Activated T-helper 9 cell treated with anti-CD3 and anti-CD28 coated beads, Interleukin-2, amount 50 U/mL, for 16 hours (primary cell): ENCODE results near the gene TMLHE.
"Not testable (repeated sequence)": the region's sequence is repeated elsewhere in the genome, so short reads cannot be mapped to it uniquely, and the experiment has no call there.

ENCODE experiments used
- DNase-seq: peaks from one replicate; pipeline ENCODE4 v3.0.0-alpha.2; 2020; ENCODE audit warnings: low read depth

The TMLHE gene

GRCh38 chrX:155491421-155491820 is 121.3 kb downstream of the TMLHE start:
- not testable (repeated sequence) for DNase-seq

- not testable (repeated sequence) for DNase-seq
Observed at GRCh38 chrX:155477136-155477535, 135.6 kb downstream of the TMLHE start.

- DNase-seq, result not testable (repeated sequence)
Observed at GRCh38 chrX:155466269-155466938, 146.3 kb downstream of the TMLHE start.

- not testable (repeated sequence) for DNase-seq
Observed at GRCh38 chrX:155460501-155460900, 152.3 kb downstream of the TMLHE start.

- DNase-seq, result not testable (repeated sequence)
Observed at GRCh38 chrX:155458471-155458870, 154.3 kb downstream of the TMLHE start, which contains the start of gene F8A3. F8A3 (minus strand) TSS chrX:155458620; CDS start chrX:155458600, 20 bp downstream.

- DNase-seq, result not testable (repeated sequence)
Observed at GRCh38 chrX:155457761-155458447, 154.8 kb downstream of the TMLHE start.

DNA sequence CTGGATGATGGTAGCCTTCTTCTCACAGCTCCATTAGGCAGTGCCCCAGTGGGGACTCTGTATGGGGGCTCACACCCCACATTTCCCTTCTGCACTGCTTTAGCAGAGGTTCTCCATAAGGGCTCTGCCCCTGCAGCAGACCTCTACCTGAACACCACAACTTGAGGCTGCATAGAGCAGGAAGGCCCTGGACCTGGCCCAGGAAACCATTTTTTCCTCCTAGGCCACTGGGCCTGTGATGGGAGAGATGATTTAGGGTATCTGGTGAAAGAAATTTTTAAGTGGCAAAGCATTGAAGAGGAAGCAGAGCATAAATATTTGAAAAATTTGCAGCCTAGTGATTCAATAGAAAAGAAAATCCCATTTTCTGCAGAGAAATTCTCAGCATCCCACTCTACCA is 171.7 kb downstream of the TMLHE start:
- no peak for DNase-seq
